Measurements from ENCODE around the gene CLDND2.

- no peak for TF ChIP-seq POLR2AphosphoS5 (IDR thresholded peaks at IDR 0.05)
- TF ChIP-seq POLR2A (IDR thresholded peaks at IDR 0.05): no peak
- TF ChIP-seq, protein P1, sequence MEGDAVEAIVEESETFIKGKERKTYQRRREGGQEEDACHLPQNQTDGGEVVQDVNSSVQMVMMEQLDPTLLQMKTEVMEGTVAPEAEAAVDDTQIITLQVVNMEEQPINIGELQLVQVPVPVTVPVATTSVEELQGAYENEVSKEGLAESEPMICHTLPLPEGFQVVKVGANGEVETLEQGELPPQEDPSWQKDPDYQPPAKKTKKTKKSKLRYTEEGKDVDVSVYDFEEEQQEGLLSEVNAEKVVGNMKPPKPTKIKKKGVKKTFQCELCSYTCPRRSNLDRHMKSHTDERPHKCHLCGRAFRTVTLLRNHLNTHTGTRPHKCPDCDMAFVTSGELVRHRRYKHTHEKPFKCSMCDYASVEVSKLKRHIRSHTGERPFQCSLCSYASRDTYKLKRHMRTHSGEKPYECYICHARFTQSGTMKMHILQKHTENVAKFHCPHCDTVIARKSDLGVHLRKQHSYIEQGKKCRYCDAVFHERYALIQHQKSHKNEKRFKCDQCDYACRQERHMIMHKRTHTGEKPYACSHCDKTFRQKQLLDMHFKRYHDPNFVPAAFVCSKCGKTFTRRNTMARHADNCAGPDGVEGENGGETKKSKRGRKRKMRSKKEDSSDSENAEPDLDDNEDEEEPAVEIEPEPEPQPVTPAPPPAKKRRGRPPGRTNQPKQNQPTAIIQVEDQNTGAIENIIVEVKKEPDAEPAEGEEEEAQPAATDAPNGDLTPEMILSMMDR (IDR thresholded peaks at IDR 0.05): no peak
Observed at GRCh38 chr19:51331193-51331592, 37.6 kb downstream of the CLDND2 start.

All from transverse colon (tissue), 4 donors.